ENCODE data around the gene GIPC2. TPM values are rescaled to one million over a fixed set of nuclear protein-coding genes. Genes with fewer than 3 reads are reported as not detected.

The GIPC2 gene
- total and polyA plus RNA-seq, 10 of the 15 experiments (the other 5 are each of a cell fraction or from before 2014, with no cell fraction given) = 0.03 to 0.23 (median 0.06) TPM; not detected in 2

DNA sequence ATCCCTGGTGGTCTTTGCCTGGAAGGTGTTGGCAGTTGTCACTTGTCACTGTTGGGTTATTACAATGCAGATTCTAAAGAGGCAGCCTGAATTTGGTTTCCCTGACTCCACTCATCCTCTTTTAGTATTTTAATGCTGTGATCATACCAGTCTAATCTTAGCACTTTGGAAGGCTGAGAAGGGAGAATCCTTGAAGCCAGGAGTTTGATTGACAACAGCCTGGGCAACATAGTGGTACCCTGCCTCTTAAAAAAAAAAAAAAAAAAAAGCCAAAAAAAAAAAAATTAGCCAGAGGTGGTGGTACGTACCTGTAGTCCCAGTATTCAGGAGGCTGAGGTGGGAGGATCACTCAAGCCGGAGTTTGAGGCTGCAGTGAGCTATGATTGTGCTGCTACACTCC lies 7.7 kb downstream of the GIPC2 start:
- H3K4me1 ChIP-seq (ENCODE audit: control insufficient read depth, insufficient read depth, low read length) = no peaks in the 10 kb centered on the region
- ChIA-PET POLR2A (no interaction called here), RAD21 (ENCODE audit: unreplicated experiment) (no interaction called here), SMC1A (ENCODE audit: uncharacterized antibody, unreplicated experiment) (no interaction called here), CTCF (no interaction called here)
- H3K9me3 ChIP-seq (replicated peaks; ENCODE audit: control insufficient read depth, insufficient read depth, low read length) = no peaks in the 10 kb centered on the region; the same call in 2 of the 3 replicates
- TF ChIP-seq RFX5 (IDR thresholded peaks at IDR 0.05; ENCODE audit: low read depth, low read length) (no peak), POLR2A (IDR thresholded peaks at IDR 0.05; ENCODE audit: low read depth, low read length) (no peak), PRDM15 (CRISPR knock-in tag; IDR thresholded peaks at IDR 0.05) (no peak), CEBPB (IDR thresholded peaks at IDR 0.05; ENCODE audit: borderline replicate concordance in 1 of 2, low read depth in 2 of 2, low read length in 2 of 2) (no peak)
- TF ChIP-seq, protein P1, sequence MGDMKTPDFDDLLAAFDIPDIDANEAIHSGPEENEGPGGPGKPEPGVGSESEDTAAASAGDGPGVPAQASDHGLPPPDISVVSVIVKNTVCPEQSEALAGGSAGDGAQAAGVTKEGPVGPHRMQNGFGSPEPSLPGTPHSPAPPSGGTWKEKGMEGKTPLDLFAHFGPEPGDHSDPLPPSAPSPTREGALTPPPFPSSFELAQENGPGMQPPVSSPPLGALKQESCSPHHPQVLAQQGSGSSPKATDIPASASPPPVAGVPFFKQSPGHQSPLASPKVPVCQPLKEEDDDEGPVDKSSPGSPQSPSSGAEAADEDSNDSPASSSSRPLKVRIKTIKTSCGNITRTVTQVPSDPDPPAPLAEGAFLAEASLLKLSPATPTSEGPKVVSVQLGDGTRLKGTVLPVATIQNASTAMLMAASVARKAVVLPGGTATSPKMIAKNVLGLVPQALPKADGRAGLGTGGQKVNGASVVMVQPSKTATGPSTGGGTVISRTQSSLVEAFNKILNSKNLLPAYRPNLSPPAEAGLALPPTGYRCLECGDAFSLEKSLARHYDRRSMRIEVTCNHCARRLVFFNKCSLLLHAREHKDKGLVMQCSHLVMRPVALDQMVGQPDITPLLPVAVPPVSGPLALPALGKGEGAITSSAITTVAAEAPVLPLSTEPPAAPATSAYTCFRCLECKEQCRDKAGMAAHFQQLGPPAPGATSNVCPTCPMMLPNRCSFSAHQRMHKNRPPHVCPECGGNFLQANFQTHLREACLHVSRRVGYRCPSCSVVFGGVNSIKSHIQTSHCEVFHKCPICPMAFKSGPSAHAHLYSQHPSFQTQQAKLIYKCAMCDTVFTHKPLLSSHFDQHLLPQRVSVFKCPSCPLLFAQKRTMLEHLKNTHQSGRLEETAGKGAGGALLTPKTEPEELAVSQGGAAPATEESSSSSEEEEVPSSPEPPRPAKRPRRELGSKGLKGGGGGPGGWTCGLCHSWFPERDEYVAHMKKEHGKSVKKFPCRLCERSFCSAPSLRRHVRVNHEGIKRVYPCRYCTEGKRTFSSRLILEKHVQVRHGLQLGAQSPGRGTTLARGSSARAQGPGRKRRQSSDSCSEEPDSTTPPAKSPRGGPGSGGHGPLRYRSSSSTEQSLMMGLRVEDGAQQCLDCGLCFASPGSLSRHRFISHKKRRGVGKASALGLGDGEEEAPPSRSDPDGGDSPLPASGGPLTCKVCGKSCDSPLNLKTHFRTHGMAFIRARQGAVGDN (IDR thresholded peaks at IDR 0.05) = no peak
- no peaks in the 10 kb centered on the region for H3K79me2 ChIP-seq (ENCODE audit: control insufficient read depth, insufficient read depth, low read length)
- no peaks in the 10 kb centered on the region; a peak in 1 of 4 replicates for H3K27me3 ChIP-seq (replicated peaks in 1 of 2; ENCODE audit: control insufficient read depth in 2 of 2, insufficient read depth in 2 of 2, low read length in 1 of 2)
- no TSS peak for BruUV-seq (replicated peaks)
- no peaks in the 10 kb centered on the region for H4K20me1 ChIP-seq (ENCODE audit: control insufficient read depth, insufficient read depth)
- no peak for FAIRE-seq
- 17% methylated on average over 2 of the region's 2 CpGs for WGBS (ENCODE audit: insufficient coverage, insufficient replicate concordance, low lambda C conversion rate, missing lambda C conversion rate)
- ATAC-seq = no peak
- H3K9ac ChIP-seq (ENCODE audit: control insufficient read depth, insufficient read depth, low read length) = no peak overlapping the region
- H3K27ac ChIP-seq (ENCODE audit: control insufficient read depth, insufficient read depth) = no peak overlapping the region
- no peak overlapping the region for H2AFZ ChIP-seq (ENCODE audit: control insufficient read depth, low read depth, low read length)
- no peak for DNase-seq (ENCODE audit: low read depth, low spot score)
- in situ Hi-C loops (cut with MboI) (no loop called here), intact Hi-C loops (cut with micrococcal nuclease; ENCODE audit: unreplicated experiment) (no loop called here)
- H3K4me3 ChIP-seq = no peak overlapping the region
- H3K36me3 ChIP-seq (ENCODE audit: control insufficient read depth in 2 of 2, insufficient read depth in 2 of 2, low read length in 1 of 2) = no peaks in the 10 kb centered on the region
- no peak overlapping the region for H3K4me2 ChIP-seq (ENCODE audit: control insufficient read depth, insufficient read depth)

All from GM12878 (cell line).